ENCODE measurements around the gene CPED1. TPM values are rescaled to one million over a fixed set of nuclear protein-coding genes. Genes with fewer than 3 reads are reported as not detected.
A peak's percentile ranks its signal among the peaks of the same experiment; 100 is the strongest.

CPED1 gene
- total RNA-seq, 1 experiment from 2014 or later, result 0.44 TPM

DNA sequence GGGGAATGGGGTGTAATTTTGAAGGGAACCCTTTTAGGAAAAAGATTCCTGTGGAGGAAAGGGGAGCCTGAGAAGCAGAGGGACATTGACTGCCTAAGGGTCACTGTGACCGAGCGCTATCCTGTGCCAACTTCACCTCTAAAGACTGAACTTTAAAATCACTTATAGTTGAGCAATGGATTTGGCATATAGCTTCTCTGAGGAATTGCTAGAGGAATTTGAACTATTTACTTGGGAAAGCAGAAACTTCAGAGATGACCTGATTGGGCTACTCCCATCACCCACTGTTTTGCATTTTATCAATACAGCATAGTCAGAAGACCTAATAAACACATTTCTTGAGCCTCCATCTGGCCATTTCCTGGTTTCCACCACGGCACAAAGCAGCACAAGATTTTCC, 316.6 kb downstream of the CPED1 start:
- TF ChIP-seq SOX15 (CRISPR knock-in tag; IDR thresholded peaks at IDR 0.05), result no peak
- TF ChIP-seq ZNF512 (CRISPR knock-in tag; IDR thresholded peaks at IDR 0.05; ENCODE audit: borderline replicate concordance), result no peak
- no peak for TF ChIP-seq ZBTB43 (CRISPR knock-in tag; IDR thresholded peaks at IDR 0.05)
- no peak for TF ChIP-seq ZNF121 (CRISPR knock-in tag; IDR thresholded peaks at IDR 0.05)
- no peak for TF ChIP-seq NFYB (CRISPR knock-in tag; conservative IDR thresholded peaks at IDR 0.05; ENCODE audit: low read depth)
- TF ChIP-seq CDX4 (CRISPR knock-in tag; IDR thresholded peaks at IDR 0.05; ENCODE audit: borderline replicate concordance), result no peak
- ATAC-seq (peak; percentile 38; the same call in 1 of the 2 replicates), DNase-seq (ENCODE audit: low spot score) (no peak)
- H3K4me1 Mint-ChIP-seq, result peaks cover 17% of the 10 kb centered on the region
- no peak overlapping the region for H3K4me3 Mint-ChIP-seq
- H3K27me3 Mint-ChIP-seq (ENCODE audit: low read depth), result no peaks in the 10 kb centered on the region
- H3K27ac Mint-ChIP-seq, result no peak overlapping the region
- H3K9me3 Mint-ChIP-seq, result peaks cover 5% of the 10 kb centered on the region
- ChIA-PET POLR2A (no interaction called here), CTCF (interaction anchor here (1.0 kb wide), 1 partner anchor 24 kb away, joined by 4 read pairs; the partner anchor contains the start of gene WNT16)
- H3K36me3 Mint-ChIP-seq, result no peaks in the 10 kb centered on the region

GRCh38 chr7:121306565-121306964, 318.1 kb downstream of the CPED1 start:
- DNase-seq (ENCODE audit: low spot score), result no peak
- no peak for ATAC-seq
- no peaks in the 10 kb centered on the region for H3K27me3 Mint-ChIP-seq (ENCODE audit: low read depth)
- H3K27ac Mint-ChIP-seq, result no peak overlapping the region
- TF ChIP-seq E2F4 (CRISPR knock-in tag; IDR thresholded peaks at IDR 0.05; ENCODE audit: borderline replicate concordance, low read depth) (no peak), KAT7 (CRISPR knock-in tag; IDR thresholded peaks at IDR 0.05; ENCODE audit: borderline replicate concordance) (no peak), ZNF671 (CRISPR knock-in tag; IDR thresholded peaks at IDR 0.05) (no peak), CBFB (CRISPR knock-in tag; IDR thresholded peaks at IDR 0.05; ENCODE audit: low read depth) (no peak), ZBTB43 (CRISPR knock-in tag; IDR thresholded peaks at IDR 0.05) (no peak), NFYB (CRISPR knock-in tag; conservative IDR thresholded peaks at IDR 0.05; ENCODE audit: low read depth) (no peak), ZNF263 (CRISPR knock-in tag; IDR thresholded peaks at IDR 0.05; ENCODE audit: low read depth) (no peak), ZNF317 (CRISPR knock-in tag; IDR thresholded peaks at IDR 0.05; ENCODE audit: borderline replicate concordance, low read depth) (no peak), IRF2 (CRISPR knock-in tag; IDR thresholded peaks at IDR 0.05; ENCODE audit: borderline replicate concordance, low read depth) (no peak), MXD4 (CRISPR knock-in tag; IDR thresholded peaks at IDR 0.05; ENCODE audit: borderline replicate concordance) (no peak), ZNF232 (CRISPR knock-in tag; IDR thresholded peaks at IDR 0.05) (no peak), NR1H2 (CRISPR knock-in tag; IDR thresholded peaks at IDR 0.05) (no peak), MYBL2 (CRISPR knock-in tag; IDR thresholded peaks at IDR 0.05) (no peak), CREM (CRISPR knock-in tag; IDR thresholded peaks at IDR 0.05) (no peak)
- TF ChIP-seq, protein P1, sequence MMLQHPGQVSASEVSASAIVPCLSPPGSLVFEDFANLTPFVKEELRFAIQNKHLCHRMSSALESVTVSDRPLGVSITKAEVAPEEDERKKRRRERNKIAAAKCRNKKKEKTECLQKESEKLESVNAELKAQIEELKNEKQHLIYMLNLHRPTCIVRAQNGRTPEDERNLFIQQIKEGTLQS (CRISPR knock-in tag; conservative IDR thresholded peaks at IDR 0.05), result no peak
- TF ChIP-seq, protein P2, sequence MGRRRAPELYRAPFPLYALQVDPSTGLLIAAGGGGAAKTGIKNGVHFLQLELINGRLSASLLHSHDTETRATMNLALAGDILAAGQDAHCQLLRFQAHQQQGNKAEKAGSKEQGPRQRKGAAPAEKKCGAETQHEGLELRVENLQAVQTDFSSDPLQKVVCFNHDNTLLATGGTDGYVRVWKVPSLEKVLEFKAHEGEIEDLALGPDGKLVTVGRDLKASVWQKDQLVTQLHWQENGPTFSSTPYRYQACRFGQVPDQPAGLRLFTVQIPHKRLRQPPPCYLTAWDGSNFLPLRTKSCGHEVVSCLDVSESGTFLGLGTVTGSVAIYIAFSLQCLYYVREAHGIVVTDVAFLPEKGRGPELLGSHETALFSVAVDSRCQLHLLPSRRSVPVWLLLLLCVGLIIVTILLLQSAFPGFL (CRISPR knock-in tag; IDR thresholded peaks at IDR 0.05; ENCODE audit: borderline replicate concordance), result no peak
- TF ChIP-seq, protein P3, sequence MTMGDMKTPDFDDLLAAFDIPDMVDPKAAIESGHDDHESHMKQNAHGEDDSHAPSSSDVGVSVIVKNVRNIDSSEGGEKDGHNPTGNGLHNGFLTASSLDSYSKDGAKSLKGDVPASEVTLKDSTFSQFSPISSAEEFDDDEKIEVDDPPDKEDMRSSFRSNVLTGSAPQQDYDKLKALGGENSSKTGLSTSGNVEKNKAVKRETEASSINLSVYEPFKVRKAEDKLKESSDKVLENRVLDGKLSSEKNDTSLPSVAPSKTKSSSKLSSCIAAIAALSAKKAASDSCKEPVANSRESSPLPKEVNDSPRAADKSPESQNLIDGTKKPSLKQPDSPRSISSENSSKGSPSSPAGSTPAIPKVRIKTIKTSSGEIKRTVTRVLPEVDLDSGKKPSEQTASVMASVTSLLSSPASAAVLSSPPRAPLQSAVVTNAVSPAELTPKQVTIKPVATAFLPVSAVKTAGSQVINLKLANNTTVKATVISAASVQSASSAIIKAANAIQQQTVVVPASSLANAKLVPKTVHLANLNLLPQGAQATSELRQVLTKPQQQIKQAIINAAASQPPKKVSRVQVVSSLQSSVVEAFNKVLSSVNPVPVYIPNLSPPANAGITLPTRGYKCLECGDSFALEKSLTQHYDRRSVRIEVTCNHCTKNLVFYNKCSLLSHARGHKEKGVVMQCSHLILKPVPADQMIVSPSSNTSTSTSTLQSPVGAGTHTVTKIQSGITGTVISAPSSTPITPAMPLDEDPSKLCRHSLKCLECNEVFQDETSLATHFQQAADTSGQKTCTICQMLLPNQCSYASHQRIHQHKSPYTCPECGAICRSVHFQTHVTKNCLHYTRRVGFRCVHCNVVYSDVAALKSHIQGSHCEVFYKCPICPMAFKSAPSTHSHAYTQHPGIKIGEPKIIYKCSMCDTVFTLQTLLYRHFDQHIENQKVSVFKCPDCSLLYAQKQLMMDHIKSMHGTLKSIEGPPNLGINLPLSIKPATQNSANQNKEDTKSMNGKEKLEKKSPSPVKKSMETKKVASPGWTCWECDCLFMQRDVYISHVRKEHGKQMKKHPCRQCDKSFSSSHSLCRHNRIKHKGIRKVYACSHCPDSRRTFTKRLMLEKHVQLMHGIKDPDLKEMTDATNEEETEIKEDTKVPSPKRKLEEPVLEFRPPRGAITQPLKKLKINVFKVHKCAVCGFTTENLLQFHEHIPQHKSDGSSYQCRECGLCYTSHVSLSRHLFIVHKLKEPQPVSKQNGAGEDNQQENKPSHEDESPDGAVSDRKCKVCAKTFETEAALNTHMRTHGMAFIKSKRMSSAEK (CRISPR knock-in tag; IDR thresholded peaks at IDR 0.05; ENCODE audit: borderline replicate concordance), result no peak
- POLR2A ChIA-PET, result no interaction called here
- CTCF ChIA-PET, result no interaction called here
- no peak overlapping the region for H3K4me3 Mint-ChIP-seq
- peaks cover 17% of the 10 kb centered on the region for H3K4me1 Mint-ChIP-seq
- H3K9me3 Mint-ChIP-seq, result peaks cover 10% of the 10 kb centered on the region
- no peaks in the 10 kb centered on the region for H3K36me3 Mint-ChIP-seq

All from WTC11 (cell line).